BE2C (cell line): ENCODE data around the gene SPEN.
"Not testable (repeated sequence)": the region's sequence is repeated elsewhere in the genome, so short reads cannot be mapped to it uniquely, and the experiment has no call there.

Source experiments
- DNase-seq: peaks from one replicate; pipeline ENCODE4 v3.0.0-alpha.2; 2020
- H3K27me3 ChIP-seq: fragments of 250-450 bp; sonication (Bioruptor Pico); 2 replicates; pipeline ENCODE4 v1.5.1; 2020; ENCODE audit warnings: mild to moderate bottlenecking
- H3K36me3 ChIP-seq: fragments of 250-450 bp; sonication (Bioruptor Pico); 2 replicates; pipeline ENCODE4 v1.5.1; 2020; ENCODE audit warnings: mild to moderate bottlenecking
- H3K4me1 ChIP-seq: fragments of 250-450 bp; sonication (Bioruptor Pico); 2 replicates; pipeline ENCODE4 v1.5.1; 2020
- H3K4me3 ChIP-seq: 2 replicates; pipeline ENCODE4 v1.5.1; 2011; ENCODE audit warnings: low read depth, low read length
- H3K9me3 ChIP-seq: fragments of 250-450 bp; sonication (Bioruptor Pico); 2 replicates; pipeline ENCODE4 v1.5.1; 2020
- CTCF ChIP-seq: IDR thresholded peaks from 2 replicates; pipeline ENCODE4 v1.5.1; 2012; ENCODE audit warnings: mild to moderate bottlenecking, low read depth, low read length

The SPEN gene

GRCh38 chr1:15918962-15919715 is 71.6 kb downstream of the SPEN start:
- Histone ChIP-seq H3K36me3 (peaks cover 16% of the 10 kb centered on the region), H3K4me3 (no peak overlapping the region), H3K9me3 (no peaks in the 10 kb centered on the region), H3K4me1 (no peaks in the 10 kb centered on the region; the same call in 1 of the 2 replicates), H3K27me3 (no peaks in the 10 kb centered on the region)
- DNase-seq, result no peak
- no peak for TF ChIP-seq CTCF

DNA sequence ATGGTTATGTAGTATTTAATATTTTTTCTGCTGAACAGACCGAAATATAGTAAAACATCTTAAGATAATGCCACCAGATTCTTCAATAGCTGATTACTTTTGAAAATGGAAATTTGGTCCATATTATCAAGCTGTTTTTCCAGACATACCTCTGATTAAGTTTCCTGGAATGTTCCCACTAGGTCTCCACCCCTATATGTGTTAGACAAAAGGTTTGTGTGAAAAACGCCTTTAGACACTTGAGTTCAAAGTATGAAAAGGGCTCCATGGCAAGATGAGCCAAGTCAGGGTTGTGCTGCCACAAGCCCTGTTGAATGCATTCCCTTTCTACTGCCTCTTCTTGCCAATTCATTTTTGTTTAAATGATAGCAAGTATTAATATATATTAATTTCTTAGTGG is 75.7 kb downstream of the SPEN start:
- Histone ChIP-seq H3K4me3 (no peak overlapping the region), H3K36me3 (peaks cover 22% of the 10 kb centered on the region), H3K27me3 (no peaks in the 10 kb centered on the region), H3K4me1 (no peaks in the 10 kb centered on the region), H3K9me3 (no peaks in the 10 kb centered on the region)
- no peak for DNase-seq
- no peak for TF ChIP-seq CTCF

GRCh38 chr1:15926448-15926847 is 78.9 kb downstream of the SPEN start:
- H3K9me3 ChIP-seq, DNase-seq, H3K4me1 ChIP-seq, H3K4me3 ChIP-seq, H3K27me3 ChIP-seq: not testable (repeated sequence)
- peaks cover 35% of the 10 kb centered on the region for H3K36me3 ChIP-seq

GRCh38 chr1:15928971-15929965 is 81.8 kb downstream of the SPEN start:
- H3K9me3 ChIP-seq, result no peaks in the 10 kb centered on the region
- H3K4me3 ChIP-seq, result no peak overlapping the region
- H3K27me3 ChIP-seq, result no peaks in the 10 kb centered on the region
- H3K4me1 ChIP-seq, result no peaks in the 10 kb centered on the region
- no peak for TF ChIP-seq CTCF
- peaks cover 36% of the 10 kb centered on the region for H3K36me3 ChIP-seq
- DNase-seq, result no peak

GRCh38 chr1:15931401-15931800 is 83.9 kb downstream of the SPEN start:
- peaks cover 44% of the 10 kb centered on the region for H3K36me3 ChIP-seq
- no peaks in the 10 kb centered on the region for H3K27me3 ChIP-seq
- no peak overlapping the region for H3K4me3 ChIP-seq
- TF ChIP-seq CTCF, result no peak
- DNase-seq, result no peak
- H3K4me1 ChIP-seq, result no peaks in the 10 kb centered on the region
- no peaks in the 10 kb centered on the region for H3K9me3 ChIP-seq

DNA sequence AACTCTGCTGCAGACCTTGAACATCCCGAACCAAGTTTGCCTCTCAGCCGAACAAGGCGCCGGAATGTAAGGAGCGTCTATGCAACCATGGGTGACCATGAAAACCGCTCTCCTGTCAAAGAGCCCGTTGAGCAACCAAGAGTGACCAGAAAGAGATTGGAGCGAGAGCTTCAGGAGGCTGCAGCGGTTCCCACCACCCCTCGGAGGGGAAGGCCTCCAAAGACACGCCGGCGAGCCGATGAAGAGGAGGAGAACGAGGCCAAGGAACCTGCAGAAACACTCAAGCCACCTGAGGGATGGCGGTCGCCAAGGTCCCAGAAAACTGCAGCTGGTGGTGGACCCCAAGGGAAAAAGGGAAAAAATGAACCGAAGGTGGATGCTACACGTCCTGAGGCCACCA is 84.4 kb downstream of the SPEN start:
- peaks cover 44% of the 10 kb centered on the region for H3K36me3 ChIP-seq
- no peaks in the 10 kb centered on the region for H3K4me1 ChIP-seq
- no peaks in the 10 kb centered on the region for H3K27me3 ChIP-seq
- no peak for TF ChIP-seq CTCF
- no peak overlapping the region for H3K4me3 ChIP-seq
- H3K9me3 ChIP-seq, result no peaks in the 10 kb centered on the region
- no peak for DNase-seq
